ENCODE data around the gene UBQLN1. TPM values are rescaled to one million over a fixed set of nuclear protein-coding genes. Genes with fewer than 3 reads are reported as not detected.

The UBQLN1 gene
- total RNA-seq, 3 donors from 2014 or later: 114 to 141 (median 124) TPM

DNA sequence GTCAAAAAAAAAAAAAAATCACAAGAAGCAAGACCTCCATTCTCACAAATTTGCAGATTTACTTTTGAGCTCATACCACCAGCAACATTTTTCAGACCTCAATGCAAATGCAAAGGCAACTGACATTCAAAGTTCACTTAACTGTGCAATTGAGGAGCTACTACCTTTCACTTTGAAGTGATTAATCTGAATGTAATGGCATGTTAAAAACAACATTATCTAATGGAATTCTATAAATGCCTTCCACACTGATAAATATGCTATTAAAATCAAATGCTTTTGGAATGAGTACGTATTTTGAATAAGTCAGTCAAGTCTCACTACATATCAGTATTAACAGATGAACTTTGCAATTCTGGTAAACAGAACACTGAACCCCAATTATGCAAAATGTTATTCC, 32.3 kb downstream of the UBQLN1 start:
- Histone ChIP-seq H3K4me3 (no peak overlapping the region), H3K9me3 (no peaks in the 10 kb centered on the region), H3K27me3 (no peaks in the 10 kb centered on the region), H3K4me1 (no peaks in the 10 kb centered on the region), H3K36me3 (no peaks in the 10 kb centered on the region), H3K27ac (no peak overlapping the region)
- intact Hi-C loops (cut with DNase I; ENCODE audit: low total_unique reads): no loop called here
- DNase-seq (ENCODE audit: low spot score in 2 of 2): no peak
- TF ChIP-seq POLR2AphosphoS5 (IDR thresholded peaks at IDR 0.05): no peak
- TF ChIP-seq, protein P1, sequence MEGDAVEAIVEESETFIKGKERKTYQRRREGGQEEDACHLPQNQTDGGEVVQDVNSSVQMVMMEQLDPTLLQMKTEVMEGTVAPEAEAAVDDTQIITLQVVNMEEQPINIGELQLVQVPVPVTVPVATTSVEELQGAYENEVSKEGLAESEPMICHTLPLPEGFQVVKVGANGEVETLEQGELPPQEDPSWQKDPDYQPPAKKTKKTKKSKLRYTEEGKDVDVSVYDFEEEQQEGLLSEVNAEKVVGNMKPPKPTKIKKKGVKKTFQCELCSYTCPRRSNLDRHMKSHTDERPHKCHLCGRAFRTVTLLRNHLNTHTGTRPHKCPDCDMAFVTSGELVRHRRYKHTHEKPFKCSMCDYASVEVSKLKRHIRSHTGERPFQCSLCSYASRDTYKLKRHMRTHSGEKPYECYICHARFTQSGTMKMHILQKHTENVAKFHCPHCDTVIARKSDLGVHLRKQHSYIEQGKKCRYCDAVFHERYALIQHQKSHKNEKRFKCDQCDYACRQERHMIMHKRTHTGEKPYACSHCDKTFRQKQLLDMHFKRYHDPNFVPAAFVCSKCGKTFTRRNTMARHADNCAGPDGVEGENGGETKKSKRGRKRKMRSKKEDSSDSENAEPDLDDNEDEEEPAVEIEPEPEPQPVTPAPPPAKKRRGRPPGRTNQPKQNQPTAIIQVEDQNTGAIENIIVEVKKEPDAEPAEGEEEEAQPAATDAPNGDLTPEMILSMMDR (IDR thresholded peaks at IDR 0.05): no peak
- TF ChIP-seq POLR2A (IDR thresholded peaks at IDR 0.05): no peak

DNA sequence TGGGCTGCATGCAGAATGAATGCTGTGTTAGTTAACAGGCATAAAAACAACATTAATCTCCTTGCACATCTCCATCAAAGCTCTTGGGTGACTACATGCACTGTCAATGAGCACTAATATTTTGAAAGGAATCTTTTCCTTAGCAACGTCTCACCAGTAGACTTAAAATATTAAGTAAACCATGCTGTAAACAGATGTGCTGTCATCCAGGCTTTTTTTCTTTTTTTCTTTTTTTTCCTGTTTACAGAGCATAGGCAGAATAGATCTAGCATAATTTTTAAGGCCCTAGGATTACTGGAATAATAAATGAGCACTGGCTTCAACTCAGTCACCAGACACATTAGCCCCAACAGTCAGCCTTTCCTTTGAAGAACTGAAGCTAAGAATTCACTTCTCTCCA, 36.3 kb downstream of the UBQLN1 start:
- Histone ChIP-seq H3K27me3 (no peaks in the 10 kb centered on the region), H3K4me1 (no peaks in the 10 kb centered on the region), H3K27ac (no peak overlapping the region), H3K36me3 (no peaks in the 10 kb centered on the region), H3K9me3 (no peaks in the 10 kb centered on the region), H3K4me3 (no peak overlapping the region)
- TF ChIP-seq POLR2A (IDR thresholded peaks at IDR 0.05) (no peak), POLR2AphosphoS5 (IDR thresholded peaks at IDR 0.05) (no peak)
- TF ChIP-seq, protein P1 (IDR thresholded peaks at IDR 0.05): no peak
- intact Hi-C loops (cut with DNase I; ENCODE audit: low total_unique reads): no loop called here
- no peak for DNase-seq (ENCODE audit: low spot score in 2 of 2)

DNA sequence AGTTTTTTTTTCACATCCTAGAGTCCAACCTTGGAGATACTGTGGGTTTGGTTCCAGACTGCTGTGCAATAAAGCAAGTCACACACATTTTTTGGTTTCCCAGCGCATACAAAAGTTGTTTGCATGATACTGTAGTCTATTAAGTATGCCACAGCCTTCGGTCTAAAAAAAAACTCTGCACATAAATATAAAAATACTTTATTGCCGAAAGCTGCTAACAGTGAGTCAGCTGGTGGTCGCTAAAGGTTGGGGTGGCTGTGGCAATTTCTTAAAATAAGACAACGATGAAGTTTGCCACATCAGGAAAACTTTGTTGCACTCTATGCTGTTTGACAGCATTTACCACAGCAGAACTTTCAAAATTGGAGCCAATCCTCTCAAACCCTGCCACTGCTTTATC, 37.4 kb downstream of the UBQLN1 start:
- H3K4me1 ChIP-seq: no peaks in the 10 kb centered on the region
- H3K36me3 ChIP-seq: no peaks in the 10 kb centered on the region
- intact Hi-C loops (cut with DNase I; ENCODE audit: low total_unique reads): no loop called here
- no peaks in the 10 kb centered on the region for H3K27me3 ChIP-seq
- TF ChIP-seq POLR2A (IDR thresholded peaks at IDR 0.05) (no peak), POLR2AphosphoS5 (IDR thresholded peaks at IDR 0.05) (no peak)
- TF ChIP-seq, protein P1 (IDR thresholded peaks at IDR 0.05): no peak
- no peak overlapping the region for H3K27ac ChIP-seq
- no peaks in the 10 kb centered on the region for H3K9me3 ChIP-seq
- DNase-seq (ENCODE audit: low spot score in 2 of 2): no peak
- H3K4me3 ChIP-seq: no peak overlapping the region

DNA sequence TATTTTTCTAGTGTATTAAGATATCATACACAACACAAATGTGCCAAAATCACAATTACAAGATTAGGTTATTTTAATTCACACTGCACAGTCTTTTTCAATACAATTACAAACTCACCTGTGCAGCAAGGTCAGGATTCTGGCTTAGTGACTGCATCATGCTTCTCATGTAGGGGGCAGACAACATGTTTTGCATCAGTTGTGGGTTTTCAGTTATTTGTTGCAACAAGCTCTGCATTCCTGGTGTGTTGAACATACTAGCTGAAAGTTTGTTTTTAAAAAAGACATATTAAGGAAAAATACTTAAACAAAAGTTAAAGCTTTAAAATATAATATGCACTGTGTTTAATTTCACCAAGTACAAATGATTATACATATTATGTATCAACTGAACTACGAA, 38.7 kb downstream of the UBQLN1 start:
- Histone ChIP-seq H3K36me3 (no peaks in the 10 kb centered on the region), H3K27ac (no peak overlapping the region), H3K4me3 (no peak overlapping the region), H3K27me3 (no peaks in the 10 kb centered on the region), H3K4me1 (no peaks in the 10 kb centered on the region), H3K9me3 (no peaks in the 10 kb centered on the region)
- TF ChIP-seq, protein P1 (IDR thresholded peaks at IDR 0.05): no peak
- no peak for TF ChIP-seq POLR2AphosphoS5 (IDR thresholded peaks at IDR 0.05)
- no peak for TF ChIP-seq POLR2A (IDR thresholded peaks at IDR 0.05)
- intact Hi-C loops (cut with DNase I; ENCODE audit: low total_unique reads): no loop called here
- no peak for DNase-seq (ENCODE audit: low spot score in 2 of 2)

DNA sequence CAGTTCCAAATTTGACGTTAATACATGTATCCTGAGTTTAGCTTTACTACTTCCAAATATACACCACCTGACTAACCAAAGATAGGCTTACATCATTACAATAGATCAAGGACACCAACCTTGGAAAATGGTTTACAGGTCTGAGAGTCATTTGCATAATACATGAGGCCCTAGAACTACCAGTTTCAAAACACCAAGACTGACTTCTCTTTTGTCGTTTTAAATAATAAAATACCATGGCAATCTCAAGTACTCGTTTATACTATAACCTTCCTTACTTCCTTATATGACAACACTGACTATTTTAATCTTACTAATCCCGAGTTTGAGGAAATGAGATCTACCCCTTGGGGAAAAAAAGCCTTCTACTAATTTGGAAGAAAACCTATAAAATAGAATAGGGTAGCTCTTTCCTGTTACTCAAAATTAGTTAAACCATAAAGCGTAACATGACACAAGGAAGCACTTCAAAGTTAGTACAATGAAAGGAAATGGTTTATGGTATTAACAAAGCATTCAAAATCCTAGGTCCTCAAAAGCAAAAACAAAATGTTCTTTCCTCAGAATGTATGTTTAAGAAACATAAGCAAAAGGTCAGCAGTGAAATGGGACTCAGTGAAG, 42.1 kb downstream of the UBQLN1 start:
- no peak for TF ChIP-seq POLR2A (IDR thresholded peaks at IDR 0.05)
- TF ChIP-seq, protein P1 (IDR thresholded peaks at IDR 0.05): no peak
- TF ChIP-seq POLR2AphosphoS5 (IDR thresholded peaks at IDR 0.05): no peak
- H3K27ac ChIP-seq: peak overlapping the region in 1 of 2 donors; percentile 52

More for the DNA sequence above, 42.1 kb downstream of the UBQLN1 start:
- H3K4me1 ChIP-seq: no peaks in the 10 kb centered on the region
- H3K4me3 ChIP-seq: no peak overlapping the region
- DNase-seq (ENCODE audit: low spot score in 2 of 2): no peak
- H3K27me3 ChIP-seq: no peaks in the 10 kb centered on the region
- H3K9me3 ChIP-seq: no peaks in the 10 kb centered on the region
- intact Hi-C loops (cut with DNase I; ENCODE audit: low total_unique reads): no loop called here
- no peaks in the 10 kb centered on the region for H3K36me3 ChIP-seq
